GM23338 (cell line): Measurements from ENCODE around the gene JOSD1. TPM values are rescaled to one million over a fixed set of nuclear protein-coding genes. Genes with fewer than 3 reads are reported as not detected.

Source experiments
- ATAC-seq: fragments of 200-7000 bp; cut with Tn5 transposase; 3 replicates; pipeline ENCODE4 v1.9.1; 2020
- DNase-seq: peaks from one replicate; pipeline ENCODE4 v3.0.0-alpha.2; 2015; ENCODE audit warnings: low spot score
- H2AFZ ChIP-seq: fragments of 200-600 bp; sonication (generic); 2 replicates; pipeline ENCODE4 v1.8.0; 2016; ENCODE audit warnings: antibody characterized with exemption, mild to moderate bottlenecking, moderate library complexity
- H3F3A ChIP-seq: fragments of 200-600 bp; sonication (generic); replicated peaks from 2 replicates; pipeline ENCODE4 v1.8.0; 2017; ENCODE audit warnings: antibody characterized with exemption, mixed run types, low read depth
- H3K27ac ChIP-seq: fragments of 200-600 bp; sonication (generic); 2 replicates; pipeline ENCODE4 v1.6.1; 2016; ENCODE audit warnings: low read depth
- H3K27me3 ChIP-seq: fragments of 200-600 bp; sonication (generic); 2 replicates; pipeline ENCODE4 v1.8.0; 2016; ENCODE audit warnings: mild to moderate bottlenecking, mixed run types, moderate library complexity; ENCODE audit not compliant: insufficient read depth
- H3K36me3 ChIP-seq: fragments of 200-600 bp; sonication (generic); 2 replicates; pipeline ENCODE4 v1.8.0; 2016; ENCODE audit warnings: mild to moderate bottlenecking; ENCODE audit not compliant: insufficient read depth
- H3K4me1 ChIP-seq: fragments of 200-600 bp; sonication (generic); 2 replicates; pipeline ENCODE4 v1.8.0; 2016; ENCODE audit warnings: mild to moderate bottlenecking, moderate library complexity; ENCODE audit not compliant: insufficient read depth
- H3K4me2 ChIP-seq: fragments of 200-600 bp; sonication (generic); 2 replicates; pipeline ENCODE4 v1.7.1; 2017; ENCODE audit warnings: mixed run types
- H3K4me3 ChIP-seq: fragments of 200-600 bp; sonication (generic); 2 replicates; pipeline ENCODE4 v1.6.1; 2016; ENCODE audit warnings: mixed run types
- H3K79me2 ChIP-seq: fragments of 200-600 bp; sonication (generic); replicated peaks from 2 replicates; pipeline ENCODE4 v1.8.0; 2017; ENCODE audit warnings: mild to moderate bottlenecking; ENCODE audit not compliant: insufficient read depth
- H3K9me2 ChIP-seq: fragments of 200-600 bp; sonication (generic); 2 replicates; pipeline ENCODE4 v1.8.0; 2017; ENCODE audit not compliant: insufficient read depth
- H4K20me1 ChIP-seq: fragments of 200-600 bp; sonication (generic); replicated peaks from 2 replicates; pipeline ENCODE4 v1.8.0; 2017; ENCODE audit warnings: mild to moderate bottlenecking; ENCODE audit not compliant: insufficient read depth
- H3K27ac Mint-ChIP-seq: 2 replicates; pipeline ENCODE4 v1.8.0; 2020; ENCODE audit warnings: inconsistent platforms, mild to moderate bottlenecking, moderate library complexity, mixed read lengths
- H3K27me3 Mint-ChIP-seq: 3 replicates; pipeline ENCODE4 v1.8.0; 2022; ENCODE audit warnings: low read depth, mild to moderate bottlenecking, moderate library complexity, mixed read lengths, inconsistent platforms; ENCODE audit not compliant: insufficient read depth, poor library complexity
- H3K36me3 Mint-ChIP-seq: 3 replicates; pipeline ENCODE4 v1.8.0; 2021; ENCODE audit warnings: low read depth, mild to moderate bottlenecking, inconsistent platforms, moderate library complexity, mixed read lengths
- H3K4me1 Mint-ChIP-seq: 3 replicates; pipeline ENCODE4 v1.8.0; 2020; ENCODE audit warnings: mild to moderate bottlenecking, inconsistent platforms, mixed read lengths
- H3K4me3 Mint-ChIP-seq: 3 replicates; pipeline ENCODE4 v1.8.0; 2021; ENCODE audit warnings: moderate library complexity, mild to moderate bottlenecking, inconsistent platforms, mixed read lengths
- H3K9me3 Mint-ChIP-seq: 3 replicates; pipeline ENCODE4 v1.8.0; 2020; ENCODE audit warnings: moderate library complexity, mild to moderate bottlenecking, inconsistent platforms, mixed read lengths
- CREB1 ChIP-seq: fragments of 250-450 bp; sonication (Bioruptor Pico); IDR thresholded peaks from 2 replicates; pipeline ENCODE4 v1.5.0; 2020; ENCODE audit warnings: low read depth, mild to moderate bottlenecking, moderate library complexity
- ETS1 ChIP-seq: IDR thresholded peaks from 2 replicates; pipeline ENCODE4 v1.6.1; 2016; ENCODE audit warnings: antibody characterized with exemption
- JUNB ChIP-seq: IDR thresholded peaks from one replicate; pipeline ENCODE4 v1.6.1; 2016; ENCODE audit warnings: antibody characterized with exemption; ENCODE audit not compliant: unreplicated experiment
- REST ChIP-seq: IDR thresholded peaks from one replicate; pipeline ENCODE4 v1.6.1; 2018; ENCODE audit warnings: antibody characterized with exemption; ENCODE audit not compliant: unreplicated experiment
- STAT1 ChIP-seq: IDR thresholded peaks from one replicate; pipeline ENCODE4 v1.6.1; 2016; ENCODE audit warnings: antibody characterized with exemption; ENCODE audit not compliant: unreplicated experiment
- ZNF114 ChIP-seq: fragments of 250-450 bp; sonication (Bioruptor Pico); IDR thresholded peaks from 2 replicates; pipeline ENCODE4 v1.5.0; 2020; ENCODE audit warnings: mild to moderate bottlenecking, moderate library complexity
- ZNF331 ChIP-seq: fragments of 250-450 bp; sonication (Bioruptor Pico); IDR thresholded peaks from 2 replicates; pipeline ENCODE4 v1.5.0; 2020; ENCODE audit warnings: low read depth, mild to moderate bottlenecking, moderate library complexity
- ZNF462 ChIP-seq: fragments of 250-450 bp; sonication (Bioruptor Pico); IDR thresholded peaks from 2 replicates; pipeline ENCODE4 v1.5.0; 2020; ENCODE audit warnings: mild to moderate bottlenecking, moderate library complexity
- polyA plus RNA-seq: library from polyadenylated mRNA; unstranded; fragments of >200 nt; fragmentation: Nextera tagmentation; extraction: Ambion mirVana; gene quantifications from 2 replicates; pipeline ENCODE4 v1.2.1, GENCODE V29; 2016
- total RNA-seq: library from RNA; depleted of rRNA; stranded (reverse); fragments of >200 nt; shearing (Covaris generic); gene quantifications from 2 replicates; pipeline ENCODE4 v1.2.3, GENCODE V29; 2014

The JOSD1 gene
- total and polyA plus RNA-seq, 2 experiments from 2014 or later: 4.6 to 19.7 TPM

- TF ChIP-seq REST (no peak), JUNB (no peak), ETS1 (no peak), CREB1 (CRISPR knock-in tag) (no peak)
Measured at GRCh38 chr22:38735126-38735464, 34.4 kb upstream of the JOSD1 start (continued).

GRCh38 chr22:38734421-38735100, 33.8 kb upstream of the JOSD1 start:
- no peak for ATAC-seq
- no peaks in the 10 kb centered on the region for H3K79me2 ChIP-seq
- H3K4me3 Mint-ChIP-seq: no peak overlapping the region

More at GRCh38 chr22:38734421-38735100, 33.8 kb upstream of the JOSD1 start:
- Mint-ChIP-seq H3K36me3 (peaks cover 48% of the 10 kb centered on the region), H3K27ac (peak overlapping the region; percentile 13; the same call in 1 of the 2 replicates), H3K27me3 (peaks cover 26% of the 10 kb centered on the region), H3K9me3 (no peaks in the 10 kb centered on the region), H3K4me1 (peaks cover 6% of the 10 kb centered on the region; the same call in 2 of the 3 replicates)
- Histone ChIP-seq H3K27me3 (no peaks in the 10 kb centered on the region), H2AFZ (no peak overlapping the region), H4K20me1 (peaks cover 11% of the 10 kb centered on the region; the same call in 1 of the 2 replicates), H3K4me1 (no peaks in the 10 kb centered on the region), H3F3A (0 out of 2 replicates have a peak, but pooled peaks cover 4% of the 10 kb centered on the region), H3K9me2 (no peaks in the 10 kb centered on the region), H3K4me3 (no peak overlapping the region), H3K4me2 (no peak overlapping the region), H3K36me3 (peaks cover 6% of the 10 kb centered on the region; the same call in 1 of the 2 replicates), H3K27ac (no peak overlapping the region)
- no peak for DNase-seq
- no peak for TF ChIP-seq JUNB
- no peak for TF ChIP-seq ZNF331 (CRISPR knock-in tag)
- TF ChIP-seq ZNF114 (CRISPR knock-in tag): no peak
- TF ChIP-seq ZNF462 (CRISPR knock-in tag): no peak
- no peak for TF ChIP-seq STAT1
